Measurements from ENCODE around the gene RAB9A.

Gene RAB9A

DNA sequence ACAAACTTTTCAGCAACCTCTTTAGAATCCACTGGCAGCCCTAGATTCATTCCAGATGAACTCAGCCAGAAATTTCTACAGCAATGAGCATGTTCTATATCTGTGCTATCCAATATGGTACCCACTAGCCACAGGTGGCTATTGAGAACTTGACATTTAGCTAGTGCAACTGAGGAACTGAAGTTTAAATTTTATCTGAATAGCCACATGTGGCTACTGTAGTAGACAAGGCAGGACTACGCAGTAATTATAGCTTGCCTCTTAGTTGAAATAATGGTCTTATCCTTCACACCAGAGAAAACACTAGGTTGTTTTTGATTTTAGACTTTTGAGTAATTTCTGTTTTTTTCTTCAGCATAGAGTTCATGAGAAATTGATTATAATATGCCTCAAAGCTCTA is 38.6 kb upstream of the RAB9A start:
- no peak for DNase-seq (ENCODE audit: extremely low spot score)
- ChIA-PET CTCF (interaction anchor here (1.3 to 1.9 kb wide), 2 partner anchors 143 to 704 kb away, joined by 3 to 8 read pairs; no protein-coding TSS in a partner anchor), POLR2A (no interaction called here)
- TF ChIP-seq, protein P1, sequence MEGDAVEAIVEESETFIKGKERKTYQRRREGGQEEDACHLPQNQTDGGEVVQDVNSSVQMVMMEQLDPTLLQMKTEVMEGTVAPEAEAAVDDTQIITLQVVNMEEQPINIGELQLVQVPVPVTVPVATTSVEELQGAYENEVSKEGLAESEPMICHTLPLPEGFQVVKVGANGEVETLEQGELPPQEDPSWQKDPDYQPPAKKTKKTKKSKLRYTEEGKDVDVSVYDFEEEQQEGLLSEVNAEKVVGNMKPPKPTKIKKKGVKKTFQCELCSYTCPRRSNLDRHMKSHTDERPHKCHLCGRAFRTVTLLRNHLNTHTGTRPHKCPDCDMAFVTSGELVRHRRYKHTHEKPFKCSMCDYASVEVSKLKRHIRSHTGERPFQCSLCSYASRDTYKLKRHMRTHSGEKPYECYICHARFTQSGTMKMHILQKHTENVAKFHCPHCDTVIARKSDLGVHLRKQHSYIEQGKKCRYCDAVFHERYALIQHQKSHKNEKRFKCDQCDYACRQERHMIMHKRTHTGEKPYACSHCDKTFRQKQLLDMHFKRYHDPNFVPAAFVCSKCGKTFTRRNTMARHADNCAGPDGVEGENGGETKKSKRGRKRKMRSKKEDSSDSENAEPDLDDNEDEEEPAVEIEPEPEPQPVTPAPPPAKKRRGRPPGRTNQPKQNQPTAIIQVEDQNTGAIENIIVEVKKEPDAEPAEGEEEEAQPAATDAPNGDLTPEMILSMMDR (IDR thresholded peaks at IDR 0.05; ENCODE audit: control extremely low read depth, extremely low read depth, low read depth, missing control alignments) = no peak

DNA sequence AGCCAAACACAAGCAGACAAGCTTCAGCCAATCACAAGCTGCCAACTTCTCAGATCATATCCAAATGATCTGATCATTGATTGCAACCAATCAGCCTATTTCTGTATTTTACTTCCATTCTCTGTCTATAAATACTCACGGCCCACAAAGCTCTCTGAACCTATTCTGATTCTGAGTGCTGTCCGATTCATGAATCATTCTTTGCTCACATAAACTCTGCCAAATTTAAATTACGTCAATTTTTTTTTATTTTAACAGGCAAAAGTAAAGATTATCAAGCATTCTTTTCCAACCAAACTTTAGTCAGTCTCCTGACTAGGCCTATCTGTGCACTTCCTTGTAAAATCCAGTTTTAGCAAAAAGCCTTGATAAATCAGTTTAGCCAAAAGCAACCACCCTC is 37.8 kb upstream of the RAB9A start:
- ChIA-PET POLR2A (no interaction called here), CTCF (interaction anchor here (1.3 to 1.9 kb wide), 2 partner anchors 144 to 705 kb away, joined by 3 to 8 read pairs; no protein-coding TSS in a partner anchor)

DNA sequence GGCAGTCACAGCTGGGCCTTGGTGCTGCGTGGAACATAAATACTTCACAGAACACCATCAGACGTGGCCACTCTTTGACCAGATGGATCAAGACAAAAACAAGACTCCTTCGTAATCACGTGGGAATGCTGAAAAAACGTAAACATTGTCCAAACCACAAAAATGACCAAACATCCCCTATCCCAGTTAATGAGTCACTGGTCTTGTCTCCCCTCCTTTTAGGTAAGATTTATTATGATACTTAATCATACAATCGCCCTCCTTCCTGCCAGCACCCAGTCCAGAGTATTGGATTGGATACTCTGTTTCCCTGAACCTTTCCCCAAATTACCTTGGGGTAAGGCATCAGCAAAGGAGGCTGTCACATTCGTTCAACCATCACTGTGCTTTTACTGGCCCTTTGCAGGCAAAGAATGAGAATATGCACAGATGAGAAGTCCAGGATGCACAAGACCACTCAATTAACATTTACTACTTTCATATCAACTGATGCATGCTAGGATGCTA is 36.6 kb upstream of the RAB9A start:
- ChIA-PET POLR2A (no interaction called here), CTCF (no interaction called here)
- no peak for DNase-seq (ENCODE audit: extremely low spot score)
- TF ChIP-seq, protein P1 (IDR thresholded peaks at IDR 0.05; ENCODE audit: control extremely low read depth, extremely low read depth, low read depth, missing control alignments) = no peak

More for the DNA sequence above, 37.8 kb upstream of the RAB9A start:
- DNase-seq (ENCODE audit: extremely low spot score) = no peak
- TF ChIP-seq, protein P1 (IDR thresholded peaks at IDR 0.05; ENCODE audit: control extremely low read depth, extremely low read depth, low read depth, missing control alignments) = no peak

DNA sequence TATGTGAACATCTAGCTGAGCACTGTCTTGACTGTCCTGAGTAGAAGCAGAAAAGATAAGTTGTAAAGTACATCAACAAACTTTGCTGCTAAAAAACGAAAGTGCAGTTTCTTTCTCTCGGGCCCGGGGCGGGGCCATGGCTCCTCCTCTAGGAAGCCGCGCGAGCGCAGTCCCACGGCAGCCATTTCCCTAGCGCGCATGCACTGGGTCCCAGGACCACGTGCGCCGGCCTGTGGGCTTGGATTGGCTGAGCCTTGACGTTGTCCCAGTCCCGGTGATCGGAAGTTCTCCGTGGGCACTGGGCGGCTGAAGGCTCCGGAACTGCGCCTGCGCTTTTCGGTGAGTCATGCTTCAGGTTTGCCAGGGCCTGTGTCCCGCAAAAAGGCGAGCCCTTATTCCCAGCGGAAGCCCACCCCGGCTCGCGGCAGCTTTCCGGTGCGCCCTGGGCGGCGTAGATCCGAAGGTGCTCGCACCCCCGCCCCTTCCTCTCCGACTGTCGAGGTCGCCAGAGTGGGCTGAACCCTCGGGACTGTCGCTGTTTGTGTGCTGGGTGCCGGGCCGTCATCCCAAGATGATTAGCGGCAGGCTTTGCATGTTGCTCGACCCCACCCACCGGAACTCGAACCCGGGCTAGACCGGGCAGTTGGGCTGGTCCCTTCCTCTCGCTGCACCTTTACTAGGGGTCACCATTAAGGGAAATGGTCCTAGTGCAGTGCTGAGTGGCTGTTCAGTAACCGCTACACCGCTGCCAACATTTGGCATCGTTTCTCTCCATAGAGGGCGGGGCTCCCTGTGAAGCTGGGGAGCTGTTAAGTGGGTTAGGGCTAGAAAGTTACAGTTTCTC is 35.9 kb upstream of the RAB9A start, which contains the start of gene TCEANC:
Gene TCEANC (plus strand): TSS at position 292 of the 844 bp plus-strand sequence. CDS start 9,368 bp downstream, outside the sequence.
- DNase-seq (ENCODE audit: extremely low spot score) = peak; percentile 92
- TF ChIP-seq, protein P1 (IDR thresholded peaks at IDR 0.05; ENCODE audit: control extremely low read depth, extremely low read depth, low read depth, missing control alignments) = no peak
- ChIA-PET POLR2A (no interaction called here), CTCF (no interaction called here)

DNA sequence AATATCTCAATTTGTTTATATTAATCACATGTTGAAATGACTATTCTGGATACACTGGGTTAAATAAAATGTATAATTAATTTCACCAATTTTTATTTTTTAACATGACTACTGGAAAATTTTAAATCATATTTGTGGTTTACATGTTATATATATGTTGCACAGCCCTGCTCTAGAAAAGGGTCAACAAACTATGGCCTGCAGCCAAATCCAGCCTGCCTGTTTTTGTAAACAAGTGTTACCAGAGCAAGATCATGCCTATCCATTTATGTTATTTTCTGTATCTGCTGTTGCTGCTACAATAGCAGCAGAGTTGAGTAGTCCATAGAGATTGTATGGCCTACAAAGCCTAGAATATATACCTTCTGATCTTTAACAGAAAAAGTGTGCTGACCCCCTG is 34.8 kb upstream of the RAB9A start:
- TF ChIP-seq, protein P1 (IDR thresholded peaks at IDR 0.05; ENCODE audit: control extremely low read depth, extremely low read depth, low read depth, missing control alignments) = no peak
- ChIA-PET POLR2A (no interaction called here), CTCF (no interaction called here)
- no peak for DNase-seq (ENCODE audit: extremely low spot score)

DNA sequence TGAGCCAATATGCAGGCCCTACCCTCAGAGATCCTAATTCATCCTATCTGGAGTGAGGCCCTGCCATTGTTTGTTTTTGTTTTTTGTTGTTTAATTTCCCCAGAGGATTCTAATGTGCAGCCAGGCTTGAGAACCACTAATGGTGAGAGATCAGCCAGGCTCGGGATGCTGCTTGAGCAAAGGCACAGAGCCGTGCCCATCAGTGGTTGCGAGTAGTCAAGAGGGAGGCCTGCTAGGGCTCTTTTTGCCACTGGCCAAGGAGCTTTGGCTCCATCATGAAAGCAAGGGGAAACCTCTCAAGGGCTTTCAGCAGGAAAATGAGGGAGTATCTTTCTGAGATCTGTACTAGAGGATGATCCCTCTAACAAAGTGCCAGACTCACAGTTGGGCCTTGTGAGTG is 33.3 kb upstream of the RAB9A start:
- TF ChIP-seq, protein P1 (IDR thresholded peaks at IDR 0.05; ENCODE audit: control extremely low read depth, extremely low read depth, low read depth, missing control alignments) = no peak
- ChIA-PET POLR2A (no interaction called here), CTCF (interaction anchor here (0.9 kb wide), 1 partner anchor 33 kb away, joined by 3 read pairs; no protein-coding TSS in a partner anchor)
- DNase-seq (ENCODE audit: extremely low spot score) = no peak
